COLO668 (cell line): ENCODE measurements around the gene MYOM1.
"Not testable (repeated sequence)": the region's sequence is repeated elsewhere in the genome, so short reads cannot be mapped to it uniquely, and the experiment has no call there.

ENCODE experiments used
- DNase-seq: peaks from one replicate; lab custom pipeline; 2025; ENCODE audit not compliant: unreplicated experiment; lab: John Stamatoyannopoulos, UW

The MYOM1 gene

DNA sequence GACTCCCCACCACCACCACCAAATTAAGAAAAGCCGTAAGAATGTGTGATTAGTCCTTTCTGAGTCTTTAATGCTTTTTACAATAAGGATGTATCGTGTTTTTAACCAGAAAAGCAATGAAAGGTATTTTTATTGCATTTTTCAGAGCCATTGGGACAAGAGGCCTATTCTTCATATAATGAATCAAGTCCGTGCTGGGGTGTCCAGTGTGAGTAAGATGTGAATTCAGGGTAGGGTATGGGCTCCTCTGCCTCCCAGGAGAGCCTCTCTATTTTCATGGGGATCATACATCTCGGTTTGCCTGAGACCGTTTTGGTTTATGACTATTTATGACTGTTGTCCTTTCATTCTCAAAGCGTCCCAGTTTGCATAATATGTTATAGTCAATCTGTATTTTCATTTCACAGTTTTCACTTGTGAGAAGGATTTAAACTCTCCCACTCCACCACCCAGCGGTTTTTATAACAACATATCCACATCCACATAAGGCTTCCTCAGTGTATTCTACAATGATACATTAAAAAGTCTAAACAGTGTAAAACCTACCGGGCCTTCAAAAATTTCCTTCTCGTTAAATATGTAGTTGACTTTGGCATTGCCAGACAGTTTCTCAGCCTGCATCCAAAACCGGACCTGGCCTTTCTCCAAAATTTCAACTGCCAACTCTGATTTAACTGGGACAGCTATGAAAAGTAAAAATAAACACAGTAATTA is 126.0 kb downstream of the MYOM1 start:
- DNase-seq, result no peak

DNA sequence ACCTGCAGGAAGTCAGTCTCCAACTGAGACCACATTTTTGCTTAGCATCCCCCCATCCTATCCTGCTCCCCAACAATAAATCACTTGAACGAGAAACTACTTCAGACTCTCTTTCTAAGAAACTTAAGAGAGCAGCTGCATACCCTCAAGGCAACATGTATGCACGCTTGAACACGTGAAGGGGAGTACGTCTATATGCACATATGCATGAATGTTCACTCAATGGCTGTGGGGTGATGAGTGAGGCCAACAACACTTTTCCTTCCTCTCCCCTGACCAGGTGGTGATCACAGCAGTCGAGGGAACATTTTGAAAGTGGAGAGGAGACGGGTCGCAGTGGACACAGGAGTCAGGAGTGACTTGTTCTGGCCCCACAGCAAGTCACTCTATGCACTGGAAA is 127.0 kb downstream of the MYOM1 start:
- DNase-seq, result no peak

DNA sequence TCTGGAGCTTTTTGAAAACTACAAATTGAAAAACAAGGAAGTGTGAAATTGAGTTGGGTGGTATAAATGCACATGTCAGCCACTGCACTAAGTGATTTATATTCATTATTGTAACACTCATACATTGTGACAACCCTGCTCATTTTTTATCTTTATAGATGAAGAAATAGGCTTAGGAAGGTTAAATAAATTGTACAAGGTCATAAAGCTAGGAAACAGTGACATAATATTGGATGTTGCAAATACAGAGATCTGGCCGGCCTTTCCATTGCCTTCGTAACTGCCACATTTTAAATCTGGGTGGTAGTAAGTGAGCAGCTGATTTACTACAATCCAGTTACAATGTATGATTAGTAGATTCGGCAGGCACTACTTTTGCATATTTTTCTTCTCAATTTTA is 130.2 kb downstream of the MYOM1 start:
- no peak for DNase-seq

DNA sequence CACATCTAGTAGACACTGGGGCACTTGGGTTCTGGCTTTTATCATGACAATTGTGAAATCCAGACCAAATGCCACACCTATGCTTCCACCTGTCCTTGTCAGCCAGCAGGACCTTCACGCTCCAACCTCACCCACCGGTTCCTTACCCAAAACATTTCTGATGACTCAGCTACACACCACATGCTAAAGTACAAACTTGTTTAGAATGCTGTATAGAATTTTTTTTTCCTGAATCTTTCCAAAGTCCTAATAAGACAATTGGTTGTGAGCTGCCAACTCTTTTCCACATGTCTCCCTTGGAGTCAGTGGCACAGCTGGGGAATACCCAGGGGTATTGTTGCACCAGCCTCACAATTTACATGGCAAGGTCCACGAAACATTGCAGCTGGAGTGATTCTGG is 131.3 kb downstream of the MYOM1 start:
- no peak for DNase-seq

DNA sequence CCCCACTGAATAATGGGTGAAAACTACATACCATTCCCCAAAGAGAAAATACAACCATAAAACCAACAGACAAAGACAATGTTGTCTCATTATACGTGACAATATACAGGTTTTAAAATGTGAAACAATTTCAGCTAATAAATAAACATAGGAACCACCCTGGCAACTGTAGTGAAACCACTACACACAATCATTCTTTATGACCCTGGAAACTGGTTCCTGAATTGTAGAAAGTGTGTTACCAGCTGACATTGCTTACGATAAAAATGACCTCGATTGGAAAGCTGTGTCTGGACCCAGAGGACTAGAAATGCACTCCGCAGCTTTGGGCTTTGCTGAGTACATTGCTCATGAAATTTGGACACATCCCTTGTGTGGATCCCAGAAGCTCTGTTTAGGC is 132.9 kb downstream of the MYOM1 start:
- DNase-seq, result no peak

DNA sequence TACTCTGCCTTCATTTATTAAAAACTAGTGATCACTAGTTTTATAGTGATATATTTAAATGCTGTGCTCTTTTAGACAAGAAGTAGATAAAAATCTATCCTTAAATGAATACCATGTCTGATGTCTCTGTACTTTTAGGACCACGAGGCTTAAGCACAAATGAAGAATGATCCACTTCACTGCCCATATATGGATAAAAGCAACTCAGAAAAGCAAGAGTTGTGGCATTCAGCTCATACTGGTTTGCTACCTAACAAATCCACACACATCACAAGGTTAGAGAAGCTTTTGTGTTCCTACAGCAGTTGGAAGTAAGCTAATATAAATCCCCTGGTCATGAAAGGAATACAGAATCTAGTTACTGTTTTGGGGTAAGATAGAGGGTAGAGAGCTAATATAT is 134.2 kb downstream of the MYOM1 start:
- no peak for DNase-seq

DNA sequence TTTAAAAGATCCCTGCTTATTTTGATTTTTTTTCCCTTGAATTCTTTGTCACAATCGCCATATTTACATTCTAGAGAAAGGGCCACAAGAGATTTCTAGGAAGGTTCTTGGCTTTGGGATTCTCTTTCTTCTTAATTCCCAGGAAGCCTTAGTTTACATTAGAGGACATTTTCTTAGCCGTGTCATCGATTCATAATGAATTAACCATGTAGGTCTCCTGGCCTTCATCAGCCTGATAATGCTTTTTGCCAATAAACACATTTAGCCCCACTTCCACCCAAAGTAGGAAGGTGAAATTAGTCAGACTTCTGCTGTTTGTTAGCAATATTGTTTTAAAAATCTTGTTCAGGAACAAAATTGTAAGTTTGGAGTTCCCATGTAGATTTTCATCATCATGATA is 135.6 kb downstream of the MYOM1 start:
- DNase-seq, result no peak

DNA sequence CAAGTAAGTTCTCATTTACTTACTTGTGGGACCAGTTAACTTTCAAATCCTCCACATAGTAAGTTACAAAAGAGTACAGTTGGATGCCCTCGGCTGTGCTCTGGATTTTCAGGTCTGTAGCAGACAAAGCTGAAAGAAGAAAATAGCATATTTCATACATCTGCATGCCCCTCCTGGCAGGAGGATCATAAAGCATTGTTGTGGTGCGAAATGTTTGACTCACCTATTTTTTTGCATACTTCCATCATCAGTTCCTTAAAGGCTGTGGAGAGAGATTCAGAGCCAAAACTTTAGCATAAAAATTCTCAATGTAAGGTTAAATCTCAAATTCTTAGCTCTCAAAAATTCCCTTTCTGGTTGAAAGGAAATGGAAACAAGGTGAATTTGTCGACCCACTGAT is 136.0 kb downstream of the MYOM1 start:
- no peak for DNase-seq

DNA sequence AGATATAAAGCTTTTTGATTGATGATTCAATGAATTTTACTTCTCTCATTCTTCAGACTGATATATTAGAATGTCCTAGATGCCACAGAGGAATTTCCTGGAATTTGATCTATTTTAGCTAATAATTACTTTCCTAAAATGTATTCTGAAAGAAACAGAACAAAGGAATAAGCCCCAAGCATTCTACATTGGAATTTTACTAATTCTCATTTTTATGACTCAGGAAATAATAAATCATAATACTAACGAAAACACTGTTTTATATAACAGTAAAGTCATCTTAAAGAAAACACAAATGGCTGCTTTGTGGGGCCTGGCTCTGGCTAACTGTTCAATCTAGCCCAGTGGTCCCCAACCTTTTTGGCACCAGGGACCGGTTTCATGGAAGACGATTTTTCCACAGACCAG is 138.2 kb downstream of the MYOM1 start:
- no peak for DNase-seq

DNA sequence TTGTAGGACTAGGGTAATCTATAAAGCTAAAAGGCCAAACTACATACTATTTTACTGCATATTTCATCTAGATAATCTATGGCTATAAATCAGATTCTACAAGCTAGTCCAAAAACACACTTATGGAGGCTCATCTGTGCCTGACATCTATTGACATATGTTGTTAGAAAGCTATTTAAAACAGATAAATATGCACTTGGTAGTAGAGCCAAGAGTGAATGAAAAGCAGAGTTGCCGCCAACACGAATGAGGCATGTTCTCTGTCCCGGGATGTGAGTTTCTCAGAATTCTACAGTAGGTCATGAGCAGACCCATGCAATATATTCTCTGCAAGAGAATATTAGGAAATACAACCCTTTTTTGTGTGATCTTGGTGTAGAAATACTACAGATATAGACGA is 140.1 kb downstream of the MYOM1 start:
- DNase-seq, result no peak

DNA sequence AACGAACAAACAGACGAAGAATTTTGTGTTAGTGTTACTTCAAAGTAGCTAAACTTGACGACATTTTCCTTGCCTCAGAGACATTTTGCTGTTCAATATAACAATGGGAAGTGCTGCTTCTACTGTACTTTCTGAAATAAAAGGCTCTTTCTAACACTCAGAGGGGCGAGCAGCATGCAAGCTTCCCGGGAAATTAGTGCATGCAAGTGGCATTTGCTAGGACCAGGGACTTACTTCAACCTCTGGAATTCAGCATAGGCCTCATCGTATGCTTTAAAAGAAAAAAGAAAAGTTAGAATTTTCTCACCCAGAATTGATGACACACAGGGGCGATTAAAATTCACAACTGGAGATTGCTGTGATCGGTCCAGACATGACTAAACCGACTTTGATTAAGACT is 144.3 kb downstream of the MYOM1 start:
- DNase-seq, result no peak

DNA sequence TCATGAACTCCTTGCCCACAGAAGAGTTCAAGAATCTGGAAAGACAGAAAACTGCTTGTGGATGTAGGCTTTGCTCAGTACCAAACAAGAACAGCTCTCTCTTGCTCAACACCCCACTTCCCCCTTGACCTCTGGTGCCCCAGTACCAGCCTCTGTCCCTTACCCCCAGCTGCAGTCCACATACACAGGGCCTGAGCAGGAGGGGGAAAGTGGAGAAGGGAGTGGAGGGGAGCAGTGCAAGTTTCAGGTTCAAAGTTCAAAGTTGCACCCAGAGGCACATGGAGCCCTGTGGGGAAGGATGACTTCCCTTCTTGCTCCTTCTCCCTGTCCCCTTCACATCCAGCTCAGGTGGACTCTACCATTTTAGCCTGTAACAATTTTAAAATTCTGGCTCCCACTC is 145.7 kb downstream of the MYOM1 start:
- DNase-seq, result no peak

DNA sequence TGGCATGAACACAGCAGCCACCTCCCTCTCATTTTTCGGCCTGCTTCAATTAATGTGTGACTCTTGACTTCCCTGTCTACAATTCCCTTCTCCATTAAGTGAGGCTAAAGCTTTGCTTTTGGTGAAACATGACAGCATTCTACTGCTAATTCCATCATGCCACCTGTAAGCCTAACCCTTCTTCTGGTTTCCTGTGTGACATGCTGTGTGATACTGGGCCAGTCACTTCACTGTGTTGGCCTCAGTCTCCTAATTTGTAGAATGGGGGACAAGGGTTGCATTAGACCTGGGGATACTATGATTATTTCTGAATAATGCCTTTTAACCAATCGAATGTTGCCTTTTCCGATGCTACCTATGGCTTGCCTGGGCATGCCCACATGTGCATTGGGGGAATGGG is 146.4 kb downstream of the MYOM1 start:
- DNase-seq, result not testable (repeated sequence)

DNA sequence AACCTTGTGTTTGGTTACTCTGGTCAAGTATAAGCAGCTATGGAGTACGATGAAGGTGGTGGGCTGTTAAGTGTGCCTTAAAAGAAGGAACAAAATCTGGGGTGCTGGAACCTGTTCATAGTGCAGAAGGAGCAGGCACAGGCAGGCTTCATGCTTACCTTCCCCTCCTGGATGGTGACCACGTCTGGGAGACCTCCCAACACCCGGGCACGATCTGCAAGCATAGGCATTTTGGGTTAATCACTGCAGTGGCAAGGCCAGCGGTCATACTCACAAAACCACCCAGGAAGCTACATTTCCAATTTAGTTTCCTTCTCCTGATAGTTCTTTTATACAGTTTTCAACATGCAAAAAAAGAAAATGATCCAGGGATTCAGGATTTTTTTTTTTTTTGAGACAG is 148.1 kb downstream of the MYOM1 start:
- DNase-seq, result no peak

DNA sequence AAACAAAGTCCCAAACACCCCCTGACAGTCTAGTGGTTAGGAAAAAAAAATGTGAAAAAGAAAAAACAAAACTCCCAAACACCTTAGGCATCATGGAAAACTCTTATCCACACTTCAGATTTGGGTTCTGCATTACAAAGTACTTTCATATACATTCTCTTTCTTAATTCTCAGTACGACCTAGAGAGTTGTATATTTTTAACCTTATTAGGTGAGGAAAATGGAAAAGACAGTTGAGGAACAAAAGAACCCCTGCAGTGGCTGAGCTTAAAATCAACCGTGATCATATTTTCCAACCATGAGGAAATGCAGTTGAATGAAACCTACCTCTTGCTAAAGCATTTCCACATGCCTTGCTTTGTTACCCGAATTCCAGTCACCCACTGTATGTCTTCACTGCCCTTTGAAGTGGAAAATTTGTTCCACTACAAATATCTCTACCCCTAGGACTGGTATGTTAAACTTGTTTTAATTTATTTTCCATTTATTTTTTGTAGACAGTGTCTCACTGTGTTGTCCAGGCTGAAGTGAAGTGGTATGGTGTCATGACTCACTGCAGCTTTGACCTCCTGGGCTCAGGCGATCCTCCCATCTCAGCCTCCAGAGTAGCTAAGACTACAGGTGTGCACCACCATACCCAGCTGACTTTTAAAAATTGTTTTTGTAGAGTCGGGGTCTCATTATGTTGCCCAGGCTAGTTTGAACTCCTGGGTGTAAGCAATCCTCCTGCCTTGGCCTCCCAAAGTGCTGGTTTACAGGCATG is 149.9 kb downstream of the MYOM1 start:
- DNase-seq, result no peak

DNA sequence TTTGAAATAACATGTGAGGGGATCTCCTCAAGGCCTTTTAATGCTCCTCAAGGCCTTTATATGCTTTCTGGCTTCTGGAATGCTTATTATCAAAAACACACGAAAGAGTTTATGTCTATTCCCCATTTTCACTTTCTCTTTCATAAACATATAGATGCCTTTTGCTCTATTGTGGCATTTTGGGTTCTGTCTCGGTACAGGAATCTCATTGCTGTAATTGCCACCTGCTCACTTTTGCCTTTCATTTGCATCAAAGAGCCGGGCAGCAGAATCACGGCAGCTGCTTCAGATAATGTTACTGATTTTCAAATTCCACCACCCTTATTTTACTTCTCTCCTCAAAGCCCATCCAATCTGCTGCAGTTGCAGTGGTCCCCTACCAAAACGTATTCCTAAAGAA is 152.0 kb downstream of the MYOM1 start:
- DNase-seq, result no peak

DNA sequence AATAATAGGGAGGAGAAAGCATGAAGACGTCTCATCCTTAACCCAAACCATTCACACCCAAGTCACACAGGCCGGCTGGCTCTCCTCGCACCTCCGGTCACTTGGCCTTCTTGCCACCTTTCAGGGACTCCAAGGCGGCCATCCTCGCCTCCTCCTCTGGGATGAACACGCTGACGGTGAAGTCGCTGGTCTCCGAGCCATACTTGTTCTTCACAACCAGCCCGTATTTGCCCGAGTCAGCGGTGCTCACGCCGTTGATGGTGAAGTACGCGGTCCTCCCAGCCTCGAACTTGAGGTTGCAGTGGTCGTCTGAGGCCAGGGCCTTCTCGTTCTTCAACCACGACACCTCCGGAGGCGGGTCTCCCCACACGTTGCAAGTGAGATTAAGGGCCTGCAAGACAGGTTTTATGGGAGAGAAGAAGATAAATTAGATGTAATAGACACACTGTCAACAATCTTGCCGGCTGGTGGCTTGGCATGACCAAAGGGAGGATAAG is 152.6 kb downstream of the MYOM1 start:
- DNase-seq, result no peak

DNA sequence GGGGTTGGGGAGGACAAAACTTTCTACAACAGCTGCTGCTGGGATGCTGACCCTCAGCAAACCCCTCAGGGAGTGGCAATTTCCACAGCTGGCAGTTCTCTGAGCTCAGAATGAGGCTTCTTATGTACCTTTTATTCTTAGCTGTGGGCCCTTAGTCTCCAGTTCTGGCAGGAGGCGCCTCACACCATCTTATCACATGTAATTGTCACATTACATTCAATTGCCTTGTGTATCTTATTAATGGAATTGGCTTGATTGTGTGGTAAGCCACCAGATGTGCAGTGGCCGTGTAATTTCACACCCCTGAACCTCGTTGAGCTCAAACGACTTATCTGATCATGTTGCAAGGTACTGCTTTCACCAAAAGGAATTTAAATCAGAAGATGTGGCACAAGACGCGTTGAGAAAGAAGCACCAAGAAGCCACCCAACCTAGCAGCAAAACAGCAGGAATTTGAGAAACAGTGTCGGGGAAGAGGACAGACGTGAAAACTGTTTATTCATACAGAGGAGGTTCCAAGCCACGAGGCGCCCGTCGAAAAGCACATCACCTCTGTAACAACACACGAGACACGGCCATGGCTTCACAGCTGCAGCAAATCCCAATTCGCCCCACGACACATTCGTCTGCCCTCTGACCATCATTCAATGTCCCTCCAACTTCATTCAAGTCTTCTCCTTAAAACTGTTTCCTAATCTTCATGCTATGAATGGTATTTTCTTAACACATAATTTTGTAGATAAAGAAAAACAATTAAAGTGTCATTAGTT is 153.2 kb downstream of the MYOM1 start:
- no peak for DNase-seq

DNA sequence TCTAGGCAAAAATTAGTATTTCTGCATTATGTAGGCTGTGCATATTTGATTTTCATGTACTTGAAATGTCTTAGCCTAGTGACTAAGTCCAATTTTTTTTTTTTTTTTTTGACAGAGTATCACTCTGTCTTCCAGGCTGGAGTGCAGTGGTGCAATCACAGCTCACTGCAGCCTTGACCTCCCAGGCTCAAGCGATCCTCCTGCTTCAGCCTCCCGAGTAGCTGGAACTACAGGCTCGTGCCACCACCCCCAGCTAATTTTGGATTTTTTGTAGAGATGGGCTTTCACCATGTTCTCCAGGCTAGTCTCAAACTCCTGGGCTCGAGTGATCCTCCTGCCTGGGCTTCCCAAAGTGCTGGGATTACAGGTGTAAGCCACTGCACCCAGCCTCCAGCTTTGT is 156.0 kb downstream of the MYOM1 start:
- not testable (repeated sequence) for DNase-seq

DNA sequence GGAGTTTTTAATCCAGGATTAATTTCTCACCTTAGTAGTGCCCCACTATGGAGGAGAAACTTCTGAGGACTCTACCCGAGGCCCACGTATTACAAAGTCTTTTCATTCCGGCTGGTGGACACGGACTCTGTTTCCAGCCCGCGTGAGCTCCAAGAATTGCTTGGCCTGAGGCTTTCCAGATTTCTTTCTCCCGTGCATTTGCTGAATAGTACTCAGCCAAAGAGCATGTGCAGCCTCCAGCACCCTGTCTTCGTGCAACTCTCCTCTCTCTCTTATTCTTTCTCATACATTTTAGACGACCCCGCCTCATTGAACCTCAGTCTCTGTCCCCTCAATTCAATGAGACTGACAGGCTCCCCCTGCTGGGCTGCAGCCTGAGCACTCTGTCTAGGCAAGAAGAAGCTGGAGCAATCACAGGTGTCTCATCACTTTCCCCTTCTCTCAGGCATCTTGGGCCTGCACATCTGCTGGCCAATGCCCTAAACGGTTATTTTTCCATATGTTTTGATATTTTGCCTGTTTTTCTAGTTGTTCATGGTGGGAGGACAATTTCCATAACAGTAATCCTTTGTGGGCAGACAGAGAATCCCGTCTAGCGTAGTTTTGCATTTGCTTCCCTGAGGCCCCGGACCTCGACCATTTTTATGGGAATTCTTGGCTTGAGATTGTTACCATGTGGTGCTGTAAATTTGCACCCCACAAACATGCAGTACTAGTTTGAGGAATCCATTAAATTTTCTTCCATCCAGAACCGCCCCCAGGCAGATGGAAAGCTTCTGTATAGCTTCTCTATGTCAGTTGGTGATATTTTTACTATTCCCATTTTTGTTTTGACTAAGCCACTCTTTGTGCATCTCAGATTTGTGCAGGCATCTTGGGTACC is 156.7 kb downstream of the MYOM1 start:
- peak; percentile 63 for DNase-seq
